Nephron (organoid): Measurements from ENCODE around the gene DMBX1.

ENCODE experiments used
- H3K27ac Mint-ChIP-seq, 3 experiments: 2 replicates each; pipeline ENCODE4 v1.8.0; 2020; ENCODE audit warnings: mixed read lengths in 3 of 3, mild to moderate bottlenecking in 2 of 3, moderate library complexity in 1 of 3
- H3K27me3 Mint-ChIP-seq: 2 replicates; pipeline ENCODE4 v1.8.0; 2021; ENCODE audit warnings: low read depth, mild to moderate bottlenecking, moderate library complexity, mixed read lengths
- H3K36me3 Mint-ChIP-seq: 2 replicates; pipeline ENCODE4 v1.8.0; 2020; ENCODE audit warnings: low read depth, mixed read lengths
- H3K4me1 Mint-ChIP-seq: 2 replicates; pipeline ENCODE4 v1.8.0; 2020; ENCODE audit warnings: mixed read lengths
- H3K4me3 Mint-ChIP-seq, 3 experiments: 2 replicates each; pipeline ENCODE4 v1.8.0; 2020; ENCODE audit warnings: mild to moderate bottlenecking in 3 of 3, mixed read lengths in 3 of 3, moderate library complexity in 2 of 3
- H3K9me3 Mint-ChIP-seq: 2 replicates; pipeline ENCODE4 v1.8.0; 2020; ENCODE audit warnings: mixed read lengths
- TF ChIP-seq, protein P1 (sequence below), 3 experiments: fragments of 200-600 bp; sonication (generic); IDR thresholded peaks; one replicate each; pipeline ENCODE4 v1.5.0; 2021; ENCODE audit warnings: antibody characterized with exemption in 3 of 3; ENCODE audit not compliant: unreplicated experiment in 3 of 3

DMBX1 gene

GRCh38 chr1:46491443-46492268, 2.0 kb downstream of the DMBX1 start:
- no peaks in the 10 kb centered on the region for H3K36me3 Mint-ChIP-seq
- H3K9me3 Mint-ChIP-seq = no peaks in the 10 kb centered on the region
- peaks cover 16% of the 10 kb centered on the region for H3K4me1 Mint-ChIP-seq
- no peak overlapping the region for H3K27ac Mint-ChIP-seq
- TF ChIP-seq, protein P1, sequence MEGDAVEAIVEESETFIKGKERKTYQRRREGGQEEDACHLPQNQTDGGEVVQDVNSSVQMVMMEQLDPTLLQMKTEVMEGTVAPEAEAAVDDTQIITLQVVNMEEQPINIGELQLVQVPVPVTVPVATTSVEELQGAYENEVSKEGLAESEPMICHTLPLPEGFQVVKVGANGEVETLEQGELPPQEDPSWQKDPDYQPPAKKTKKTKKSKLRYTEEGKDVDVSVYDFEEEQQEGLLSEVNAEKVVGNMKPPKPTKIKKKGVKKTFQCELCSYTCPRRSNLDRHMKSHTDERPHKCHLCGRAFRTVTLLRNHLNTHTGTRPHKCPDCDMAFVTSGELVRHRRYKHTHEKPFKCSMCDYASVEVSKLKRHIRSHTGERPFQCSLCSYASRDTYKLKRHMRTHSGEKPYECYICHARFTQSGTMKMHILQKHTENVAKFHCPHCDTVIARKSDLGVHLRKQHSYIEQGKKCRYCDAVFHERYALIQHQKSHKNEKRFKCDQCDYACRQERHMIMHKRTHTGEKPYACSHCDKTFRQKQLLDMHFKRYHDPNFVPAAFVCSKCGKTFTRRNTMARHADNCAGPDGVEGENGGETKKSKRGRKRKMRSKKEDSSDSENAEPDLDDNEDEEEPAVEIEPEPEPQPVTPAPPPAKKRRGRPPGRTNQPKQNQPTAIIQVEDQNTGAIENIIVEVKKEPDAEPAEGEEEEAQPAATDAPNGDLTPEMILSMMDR (IDR thresholded peaks at IDR 0.05; ENCODE audit: unreplicated experiment in 3 of 3) = no peak
- H3K27me3 Mint-ChIP-seq = peaks cover 100% of the 10 kb centered on the region
- peak overlapping the region in 2 of 3 experiments; percentile 17 to 19 for H3K4me3 Mint-ChIP-seq

DNA sequence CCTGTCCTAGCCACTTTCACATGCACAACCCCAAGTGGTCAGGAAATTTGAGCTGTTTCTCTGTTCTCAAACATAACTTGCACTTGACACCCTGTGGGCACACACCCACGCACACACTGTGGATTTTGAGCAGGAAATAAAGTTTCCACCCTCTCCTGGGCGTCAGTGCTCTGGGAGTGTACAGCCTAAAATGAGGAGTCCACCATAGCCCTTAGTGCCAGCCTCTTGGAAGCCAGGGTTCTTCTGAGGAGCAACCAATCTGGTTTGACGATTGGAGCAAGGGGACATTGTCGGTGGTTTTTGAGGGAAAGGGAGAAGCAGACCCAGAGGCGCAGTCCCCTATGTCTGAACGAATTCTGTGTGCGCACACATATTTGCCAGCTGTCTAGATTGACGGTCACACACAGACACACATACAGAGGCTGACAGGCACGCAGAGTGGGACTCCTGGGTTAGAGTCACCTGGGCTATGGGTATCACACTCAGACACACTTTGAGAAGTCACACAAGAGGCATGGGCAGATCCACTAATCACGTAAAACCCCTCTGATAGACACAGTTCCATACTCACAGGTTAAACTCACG, 2.7 kb downstream of the DMBX1 start:
- peaks cover 16% of the 10 kb centered on the region for H3K4me1 Mint-ChIP-seq
- no peaks in the 10 kb centered on the region for H3K9me3 Mint-ChIP-seq
- H3K4me3 Mint-ChIP-seq = no peak overlapping the region
- H3K36me3 Mint-ChIP-seq = no peaks in the 10 kb centered on the region
- H3K27ac Mint-ChIP-seq = no peak overlapping the region
- TF ChIP-seq, protein P1 (IDR thresholded peaks at IDR 0.05; ENCODE audit: unreplicated experiment in 3 of 3) = no peak
- H3K27me3 Mint-ChIP-seq = peaks cover 100% of the 10 kb centered on the region

DNA sequence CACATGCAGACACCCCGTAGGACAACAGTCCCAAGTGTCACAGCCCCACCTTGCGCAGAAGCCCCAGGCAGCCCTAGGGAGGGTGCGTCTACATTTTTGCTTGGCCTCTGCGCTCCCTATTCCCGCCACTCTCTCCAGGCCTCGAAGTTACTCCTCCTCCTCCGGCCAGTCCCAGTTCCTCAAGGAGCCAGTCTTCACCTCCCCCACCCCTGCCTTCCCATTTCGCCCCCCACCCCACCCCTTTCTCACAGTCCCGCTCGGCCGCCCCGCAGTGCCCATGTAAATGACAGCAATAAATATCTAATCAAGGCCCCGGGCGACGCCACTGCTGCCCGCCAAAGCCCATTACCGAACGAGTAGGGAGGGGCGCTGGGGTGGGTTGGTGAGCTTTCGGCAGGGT, 3.2 kb downstream of the DMBX1 start:
- no peaks in the 10 kb centered on the region for H3K9me3 Mint-ChIP-seq
- H3K4me1 Mint-ChIP-seq = peaks cover 16% of the 10 kb centered on the region
- peaks cover 100% of the 10 kb centered on the region for H3K27me3 Mint-ChIP-seq
- H3K4me3 Mint-ChIP-seq = no peak overlapping the region
- H3K27ac Mint-ChIP-seq = no peak overlapping the region
- no peaks in the 10 kb centered on the region for H3K36me3 Mint-ChIP-seq
- TF ChIP-seq, protein P1 (IDR thresholded peaks at IDR 0.05; ENCODE audit: unreplicated experiment in 3 of 3) = no peak

GRCh38 chr1:46493316-46494032, 3.8 kb downstream of the DMBX1 start:
- H3K4me1 Mint-ChIP-seq = peaks cover 16% of the 10 kb centered on the region
- no peaks in the 10 kb centered on the region for H3K36me3 Mint-ChIP-seq
- no peak overlapping the region for H3K4me3 Mint-ChIP-seq
- TF ChIP-seq, protein P1 (IDR thresholded peaks at IDR 0.05; ENCODE audit: unreplicated experiment in 3 of 3) = no peak
- H3K9me3 Mint-ChIP-seq = no peaks in the 10 kb centered on the region
- H3K27me3 Mint-ChIP-seq = peaks cover 100% of the 10 kb centered on the region
- no peak overlapping the region for H3K27ac Mint-ChIP-seq

DNA sequence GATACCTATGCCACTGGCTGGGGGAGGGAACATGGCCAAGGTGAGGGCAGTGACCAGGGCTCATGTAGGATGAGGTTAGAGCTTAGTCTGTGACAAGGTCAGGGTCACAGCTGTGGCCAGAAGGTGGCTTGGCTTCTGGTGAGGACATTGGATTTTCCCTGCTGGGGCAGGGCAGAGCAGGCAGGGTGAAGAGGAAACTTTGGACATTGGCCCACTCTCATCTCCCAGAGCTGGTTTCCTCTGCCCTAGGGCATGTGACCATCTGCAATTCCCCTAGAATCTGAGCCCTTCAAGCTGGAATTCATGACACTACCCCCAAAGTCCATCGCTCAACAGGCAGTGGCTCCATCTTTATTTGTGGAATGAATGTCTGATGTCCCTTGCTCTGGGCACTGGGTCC, 5.3 kb downstream of the DMBX1 start:
- H3K9me3 Mint-ChIP-seq = no peaks in the 10 kb centered on the region
- H3K36me3 Mint-ChIP-seq = no peaks in the 10 kb centered on the region
- H3K4me1 Mint-ChIP-seq = peaks cover 5% of the 10 kb centered on the region
- TF ChIP-seq, protein P1 (IDR thresholded peaks at IDR 0.05; ENCODE audit: unreplicated experiment in 3 of 3) = no peak
- H3K27ac Mint-ChIP-seq = no peak overlapping the region
- peaks cover 100% of the 10 kb centered on the region for H3K27me3 Mint-ChIP-seq
- no peak overlapping the region for H3K4me3 Mint-ChIP-seq
